ENCODE results near the gene DNAJC30. TPM values are rescaled to one million over a fixed set of nuclear protein-coding genes. Genes with fewer than 3 reads are reported as not detected.

DNAJC30 gene
- total RNA-seq, 2 donors from 2014 or later: 8.9 to 11.1 TPM

GRCh38 chr7:73652541-73652949, 30.7 kb downstream of the DNAJC30 start:
- H3K36me3 Mint-ChIP-seq (ENCODE audit: low read depth): no peaks in the 10 kb centered on the region
- TF ChIP-seq, protein P1, sequence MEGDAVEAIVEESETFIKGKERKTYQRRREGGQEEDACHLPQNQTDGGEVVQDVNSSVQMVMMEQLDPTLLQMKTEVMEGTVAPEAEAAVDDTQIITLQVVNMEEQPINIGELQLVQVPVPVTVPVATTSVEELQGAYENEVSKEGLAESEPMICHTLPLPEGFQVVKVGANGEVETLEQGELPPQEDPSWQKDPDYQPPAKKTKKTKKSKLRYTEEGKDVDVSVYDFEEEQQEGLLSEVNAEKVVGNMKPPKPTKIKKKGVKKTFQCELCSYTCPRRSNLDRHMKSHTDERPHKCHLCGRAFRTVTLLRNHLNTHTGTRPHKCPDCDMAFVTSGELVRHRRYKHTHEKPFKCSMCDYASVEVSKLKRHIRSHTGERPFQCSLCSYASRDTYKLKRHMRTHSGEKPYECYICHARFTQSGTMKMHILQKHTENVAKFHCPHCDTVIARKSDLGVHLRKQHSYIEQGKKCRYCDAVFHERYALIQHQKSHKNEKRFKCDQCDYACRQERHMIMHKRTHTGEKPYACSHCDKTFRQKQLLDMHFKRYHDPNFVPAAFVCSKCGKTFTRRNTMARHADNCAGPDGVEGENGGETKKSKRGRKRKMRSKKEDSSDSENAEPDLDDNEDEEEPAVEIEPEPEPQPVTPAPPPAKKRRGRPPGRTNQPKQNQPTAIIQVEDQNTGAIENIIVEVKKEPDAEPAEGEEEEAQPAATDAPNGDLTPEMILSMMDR (conservative IDR thresholded peaks at IDR 0.05): no peak
- H3K4me3 ChIP-seq (ENCODE audit: low read length): no peak overlapping the region
- no peaks in the 10 kb centered on the region for H3K36me3 ChIP-seq (ENCODE audit: control insufficient read depth, insufficient read depth, low read length)
- no peak overlapping the region for H3K9ac ChIP-seq (ENCODE audit: extremely low read depth, low read length, poor library complexity, severe bottlenecking)
- no peak overlapping the region for H3K27ac ChIP-seq (ENCODE audit: low read depth, low read length)
- peak; percentile 66 for DNase-seq
- no peaks in the 10 kb centered on the region for H3K4me1 ChIP-seq (ENCODE audit: control insufficient read depth, insufficient read depth, low read length)
- peaks cover 11% of the 10 kb centered on the region for H3K9me3 ChIP-seq (ENCODE audit: control insufficient read depth, low read length)
- H3K4me1 Mint-ChIP-seq: peaks cover 9% of the 10 kb centered on the region
- H3K27me3 ChIP-seq (ENCODE audit: control insufficient read depth, insufficient read depth, low read length, poor library complexity, severe bottlenecking): peaks cover 41% of the 10 kb centered on the region
- WGBS, 2 experiments (ENCODE audit: insufficient coverage in 1 of 2, insufficient read length in 1 of 2): 89 to 90% methylated on average over 9 to 11 of the region's 11 CpGs
- no peak overlapping the region for H3K27ac Mint-ChIP-seq
- no peak overlapping the region for H3K4me3 Mint-ChIP-seq
- peaks cover 11% of the 10 kb centered on the region for H3K9me3 Mint-ChIP-seq
- H3K27me3 Mint-ChIP-seq (ENCODE audit: insufficient read depth): peaks cover 50% of the 10 kb centered on the region

DNA sequence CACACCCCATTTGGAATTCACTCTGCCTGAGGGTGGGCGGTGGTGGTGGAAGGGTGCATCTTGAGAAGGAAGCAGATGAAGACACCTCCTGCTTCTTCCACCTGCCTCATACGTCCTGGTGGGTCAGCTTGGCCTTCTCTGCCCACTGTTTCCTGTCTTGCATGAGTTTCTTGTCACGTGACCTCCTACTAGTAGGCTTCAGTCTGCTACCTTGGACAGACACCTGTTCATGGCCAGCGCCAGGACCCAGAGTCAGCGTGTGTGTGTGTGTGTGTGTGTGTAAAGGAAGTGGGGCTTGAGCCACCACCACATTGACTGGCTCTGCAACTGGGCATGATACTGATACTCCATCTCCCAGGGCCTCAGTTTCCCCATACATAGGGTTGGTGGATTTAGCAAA, 32.7 kb downstream of the DNAJC30 start:
- H3K4me3 Mint-ChIP-seq: no peak overlapping the region
- Histone ChIP-seq H3K27ac (ENCODE audit: low read depth, low read length) (no peak overlapping the region), H3K9me3 (ENCODE audit: control insufficient read depth, low read length) (peaks cover 11% of the 10 kb centered on the region), H3K27me3 (ENCODE audit: control insufficient read depth, insufficient read depth, low read length, poor library complexity, severe bottlenecking) (peaks cover 61% of the 10 kb centered on the region), H3K36me3 (ENCODE audit: control insufficient read depth, insufficient read depth, low read length) (no peaks in the 10 kb centered on the region), H3K9ac (ENCODE audit: extremely low read depth, low read length, poor library complexity, severe bottlenecking) (no peak overlapping the region), H3K4me1 (ENCODE audit: control insufficient read depth, insufficient read depth, low read length) (no peaks in the 10 kb centered on the region), H3K4me3 (ENCODE audit: low read length) (no peak overlapping the region)
- H3K9me3 Mint-ChIP-seq: peaks cover 10% of the 10 kb centered on the region
- H3K36me3 Mint-ChIP-seq (ENCODE audit: low read depth): no peaks in the 10 kb centered on the region
- peaks cover 70% of the 10 kb centered on the region for H3K27me3 Mint-ChIP-seq (ENCODE audit: insufficient read depth)
- H3K27ac Mint-ChIP-seq: no peak overlapping the region
- 82 to 89% methylated on average over 3 to 5 of the region's 5 CpGs for WGBS, 2 experiments (ENCODE audit: insufficient coverage in 1 of 2, insufficient read length in 1 of 2)
- peaks cover 9% of the 10 kb centered on the region for H3K4me1 Mint-ChIP-seq
- no peak for DNase-seq
- TF ChIP-seq, protein P1 (conservative IDR thresholded peaks at IDR 0.05): no peak

- 45 to 72% methylated on average over 3 to 7 of the region's 9 CpGs for WGBS, 2 experiments (ENCODE audit: insufficient coverage in 1 of 2, insufficient read length in 1 of 2)
- H3K36me3 Mint-ChIP-seq (ENCODE audit: low read depth): no peaks in the 10 kb centered on the region
Measured at GRCh38 chr7:73649576-73649975, 33.7 kb downstream of the DNAJC30 start.

More at GRCh38 chr7:73649576-73649975, 33.7 kb downstream of the DNAJC30 start:
- peaks cover 2% of the 10 kb centered on the region for H3K9me3 Mint-ChIP-seq
- peaks cover 2% of the 10 kb centered on the region for H3K9me3 ChIP-seq (ENCODE audit: control insufficient read depth, low read length)
- H3K4me1 Mint-ChIP-seq: peaks cover 10% of the 10 kb centered on the region
- H3K27me3 Mint-ChIP-seq (ENCODE audit: insufficient read depth): peaks cover 77% of the 10 kb centered on the region
- TF ChIP-seq, protein P1 (conservative IDR thresholded peaks at IDR 0.05): no peak
- no peaks in the 10 kb centered on the region for H3K36me3 ChIP-seq (ENCODE audit: control insufficient read depth, insufficient read depth, low read length)
- peaks cover 65% of the 10 kb centered on the region for H3K27me3 ChIP-seq (ENCODE audit: control insufficient read depth, insufficient read depth, low read length, poor library complexity, severe bottlenecking)
- no peak overlapping the region for H3K9ac ChIP-seq (ENCODE audit: extremely low read depth, low read length, poor library complexity, severe bottlenecking)
- DNase-seq: no peak
- no peak overlapping the region for H3K4me3 ChIP-seq (ENCODE audit: low read length)
- H3K4me1 ChIP-seq (ENCODE audit: control insufficient read depth, insufficient read depth, low read length): no peaks in the 10 kb centered on the region
- no peak overlapping the region for H3K27ac ChIP-seq (ENCODE audit: low read depth, low read length)
- H3K27ac Mint-ChIP-seq: no peak overlapping the region
- H3K4me3 Mint-ChIP-seq: no peak overlapping the region
